Activated T-helper 1 cell treated with anti-CD3 and anti-CD28 coated beads, Interleukin-2, amount 50 U/mL, for 16 hours (primary cell): ENCODE measurements around the gene HECA.
"Not testable (repeated sequence)": the region's sequence is repeated elsewhere in the genome, so short reads cannot be mapped to it uniquely, and the experiment has no call there.

Experiments
- DNase-seq, 2 donors: peaks; one replicate each; pipeline ENCODE4 v3.0.0-alpha.2; 2020; ENCODE audit warnings: low read depth in 1 of 2, low spot score in 1 of 2

The HECA gene

GRCh38 chr6:139134817-139135577, at the start of gene HECA:
HECA (plus strand) TSS chr6:139135080; CDS start chr6:139135397, 317 bp downstream.
- peak; percentile 99 for DNase-seq

GRCh38 chr6:139091826-139092225, 43.1 kb upstream of the HECA start:
- DNase-seq, result no peak

- no peak for DNase-seq
Measured at GRCh38 chr6:139099984-139100383, 34.9 kb upstream of the HECA start.

- DNase-seq, result no peak
Measured at GRCh38 chr6:139107051-139107450, 27.8 kb upstream of the HECA start.

GRCh38 chr6:139108378-139108777, 26.5 kb upstream of the HECA start:
- no peak for DNase-seq

- no peak for DNase-seq
Measured at GRCh38 chr6:139109558-139109957, 25.3 kb upstream of the HECA start.

GRCh38 chr6:139112146-139112545, 22.7 kb upstream of the HECA start:
- DNase-seq, result no peak

GRCh38 chr6:139112561-139112960, 22.3 kb upstream of the HECA start:
- DNase-seq, result no peak

- DNase-seq, result no peak
Measured at GRCh38 chr6:139114746-139115145, 20.1 kb upstream of the HECA start.

GRCh38 chr6:139115989-139116758, 18.7 kb upstream of the HECA start:
- DNase-seq, result no peak

- no peak for DNase-seq
Measured at GRCh38 chr6:139117734-139118133, 17.1 kb upstream of the HECA start.

- no peak for DNase-seq
Measured at GRCh38 chr6:139119552-139119951, 15.3 kb upstream of the HECA start.

- not testable (repeated sequence) for DNase-seq
Measured at GRCh38 chr6:139122823-139123222, 12.1 kb upstream of the HECA start.

GRCh38 chr6:139124887-139125672, 9.8 kb upstream of the HECA start:
- DNase-seq, result peak; percentile 53 to 58

GRCh38 chr6:139126255-139126654, 8.6 kb upstream of the HECA start:
- DNase-seq, result no peak

GRCh38 chr6:139126931-139127330, 7.9 kb upstream of the HECA start:
- no peak for DNase-seq

- no peak for DNase-seq
Measured at GRCh38 chr6:139129284-139129683, 5.6 kb upstream of the HECA start.

- DNase-seq, result no peak
Measured at GRCh38 chr6:139131736-139132280, 3.1 kb upstream of the HECA start.

GRCh38 chr6:139133262-139134063, 1.4 kb upstream of the HECA start:
- no peak for DNase-seq

GRCh38 chr6:139134064-139134395, 850 bp upstream of the HECA start:
- no peak for DNase-seq
